Sigmoid colon (tissue), 4 donors: Measurements from ENCODE around the gene MESP2.

Experiments
- CTCF ChIP-seq, 4 experiments: fragments of 450-650 bp in 3 of 4; fragments of 200-600 bp in 1 of 4; IDR thresholded peaks; one replicate each; pipeline ENCODE4 v1.5.1; 2016 to 2019; ENCODE audit warnings: antibody characterized with exemption in 4 of 4, mild to moderate bottlenecking in 3 of 4, moderate library complexity in 2 of 4
- EP300 ChIP-seq, 4 donors: sonication (generic); formaldehyde crosslinking; IDR thresholded peaks; one replicate each; pipeline ENCODE4 v1.6.1; 2017; ENCODE audit warnings: antibody characterized with exemption in 4 of 4
- POLR2A ChIP-seq, 2 donors: fragments of 450-650 bp; IDR thresholded peaks; one replicate each; pipeline ENCODE4 v1.6.1; 2016; ENCODE audit warnings: antibody characterized with exemption in 2 of 2, mild to moderate bottlenecking in 2 of 2, moderate library complexity in 2 of 2

- TF ChIP-seq EP300 (IDR thresholded peaks at IDR 0.05) = no peak
- TF ChIP-seq POLR2A (IDR thresholded peaks at IDR 0.05) = no peak
- no peak for TF ChIP-seq CTCF (IDR thresholded peaks at IDR 0.05)
These were observed 36.8 kb downstream of the MESP2 start for GRCh38 chr15:89812847-89813320.
